ENCODE measurements around the gene HMOX1. TPM values are rescaled to one million over a fixed set of nuclear protein-coding genes. Genes with fewer than 3 reads are reported as not detected.

Gene HMOX1
- total and polyA plus RNA-seq, 2 donors (not counting 3 experiments of a cell fraction or from before 2014, with no cell fraction given) = 41.1 to 69.1 TPM

DNA sequence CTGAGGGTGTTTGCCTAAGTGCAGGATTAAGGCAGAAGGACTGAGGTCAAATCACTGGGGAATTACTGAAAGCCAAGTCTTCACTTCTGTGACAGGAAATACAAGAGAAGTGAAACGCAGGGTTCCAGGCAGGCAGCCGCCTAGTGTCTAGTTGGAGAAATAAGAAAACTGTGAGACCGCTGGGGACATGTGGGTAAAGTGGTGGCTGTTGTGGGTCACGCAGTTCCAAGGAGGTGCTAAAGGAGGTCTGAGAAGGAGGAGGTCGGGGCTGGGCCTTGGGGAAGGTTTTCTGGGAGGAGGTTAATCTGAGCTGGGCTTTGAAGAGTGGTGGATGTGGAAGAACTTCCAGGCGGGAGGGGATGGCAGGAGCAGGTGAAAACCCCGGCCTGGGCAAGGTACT lies 30.2 kb downstream of the HMOX1 start:
- Histone ChIP-seq H3K36me3 (ENCODE audit: control insufficient read depth in 2 of 2, extremely low read depth in 1 of 2, insufficient read depth in 2 of 2, low read length in 2 of 2) (peaks cover 7 to 10% of the 10 kb centered on the region in 2 experiments), H3K9ac (replicated peaks; ENCODE audit: extremely low read depth, insufficient read depth, low read length) (no peak overlapping the region), H3K4me1 (ENCODE audit: control insufficient read depth, extremely low read depth, insufficient read depth, low read length) (no peaks in the 10 kb centered on the region), H3K9me1 (replicated peaks; ENCODE audit: control insufficient read depth, extremely low read depth, insufficient read depth, low read length) (no peaks in the 10 kb centered on the region), H3K4me3 (replicated peaks in 1 of 3; ENCODE audit: insufficient read depth in 1 of 3, low read depth in 1 of 3, low read length in 3 of 3) (no peak overlapping the region), H2AFZ (ENCODE audit: low read depth, low read length) (no peak overlapping the region), H3K27ac (ENCODE audit: insufficient read depth, low read depth, low read length) (no peak overlapping the region), H4K20me1 (replicated peaks; ENCODE audit: control insufficient read depth, extremely low read depth, insufficient read depth, low read length) (no peaks in the 10 kb centered on the region), H3K79me2 (ENCODE audit: control insufficient read depth, insufficient read depth, low read length) (no peaks in the 10 kb centered on the region), H3K9me3 (replicated peaks; ENCODE audit: control insufficient read depth, insufficient read depth, low read length) (no peaks in the 10 kb centered on the region), H3K27me3 (ENCODE audit: control insufficient read depth in 2 of 2, insufficient read depth in 2 of 2, low read length in 2 of 2) (no peaks in the 10 kb centered on the region), H3K4me2 (ENCODE audit: insufficient read depth, low read length) (no peak overlapping the region)
- no peak for DNase-seq (ENCODE audit: low read depth, low spot score)
- ChIA-PET CTCF (interaction anchor here (1.0 to 1.4 kb wide), 3 partner anchors 8 to 60 kb away, joined by 3 read pairs; no protein-coding TSS in a partner anchor), POLR2A (no interaction called here)
- BruUV-seq (replicated peaks) = no TSS peak
- intact Hi-C loops (cut with micrococcal nuclease) (no loop called here), dilution Hi-C loops (cut with MboI; ENCODE audit: extremely low pct_ligation_motif_present, low sequenced_read_pairs) (no loop called here)
- FAIRE-seq = no peak
- TF ChIP-seq GATA2 (IDR thresholded peaks at IDR 0.05; ENCODE audit: insufficient read depth, insufficient read length, low read depth, low read length) = no peak
- TF ChIP-seq, protein P1, sequence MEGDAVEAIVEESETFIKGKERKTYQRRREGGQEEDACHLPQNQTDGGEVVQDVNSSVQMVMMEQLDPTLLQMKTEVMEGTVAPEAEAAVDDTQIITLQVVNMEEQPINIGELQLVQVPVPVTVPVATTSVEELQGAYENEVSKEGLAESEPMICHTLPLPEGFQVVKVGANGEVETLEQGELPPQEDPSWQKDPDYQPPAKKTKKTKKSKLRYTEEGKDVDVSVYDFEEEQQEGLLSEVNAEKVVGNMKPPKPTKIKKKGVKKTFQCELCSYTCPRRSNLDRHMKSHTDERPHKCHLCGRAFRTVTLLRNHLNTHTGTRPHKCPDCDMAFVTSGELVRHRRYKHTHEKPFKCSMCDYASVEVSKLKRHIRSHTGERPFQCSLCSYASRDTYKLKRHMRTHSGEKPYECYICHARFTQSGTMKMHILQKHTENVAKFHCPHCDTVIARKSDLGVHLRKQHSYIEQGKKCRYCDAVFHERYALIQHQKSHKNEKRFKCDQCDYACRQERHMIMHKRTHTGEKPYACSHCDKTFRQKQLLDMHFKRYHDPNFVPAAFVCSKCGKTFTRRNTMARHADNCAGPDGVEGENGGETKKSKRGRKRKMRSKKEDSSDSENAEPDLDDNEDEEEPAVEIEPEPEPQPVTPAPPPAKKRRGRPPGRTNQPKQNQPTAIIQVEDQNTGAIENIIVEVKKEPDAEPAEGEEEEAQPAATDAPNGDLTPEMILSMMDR (IDR thresholded peaks at IDR 0.05; ENCODE audit: extremely low read depth in 1 of 2, insufficient read depth in 1 of 2, low read depth in 1 of 2, low read length in 2 of 2) = no peak
- TF ChIP-seq FOS (IDR thresholded peaks at IDR 0.05; ENCODE audit: borderline replicate concordance, insufficient read depth, low read length) = no peak
- no peak for TF ChIP-seq EZH2 (IDR thresholded peaks at IDR 0.05; ENCODE audit: borderline replicate concordance, low read depth, low read length, severe bottlenecking)
- TF ChIP-seq POLR2AphosphoS5 (IDR thresholded peaks at IDR 0.05; ENCODE audit: insufficient read depth, low read depth, low read length) = no peak
- no peak for TF ChIP-seq JUN (IDR thresholded peaks at IDR 0.05; ENCODE audit: borderline replicate concordance, insufficient read depth, insufficient read length, low read depth)
- TF ChIP-seq, protein P2, sequence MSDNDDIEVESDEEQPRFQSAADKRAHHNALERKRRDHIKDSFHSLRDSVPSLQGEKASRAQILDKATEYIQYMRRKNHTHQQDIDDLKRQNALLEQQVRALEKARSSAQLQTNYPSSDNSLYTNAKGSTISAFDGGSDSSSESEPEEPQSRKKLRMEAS (IDR thresholded peaks at IDR 0.05; ENCODE audit: insufficient read depth, insufficient read length) = no peak
- TF ChIP-seq MYC (IDR thresholded peaks at IDR 0.05; ENCODE audit: low read depth, low read length) = no peak
- no peak for TF ChIP-seq POLR2A (IDR thresholded peaks at IDR 0.05; ENCODE audit: low read depth, low read length)

Measured in endothelial cell of umbilical vein (primary cell).